Common myeloid progenitor, CD34-positive (primary cell): ENCODE data around the gene TAF11L6.
"Not testable (repeated sequence)": the region's sequence is repeated elsewhere in the genome, so short reads cannot be mapped to it uniquely, and the experiment has no call there.

Experiments
- CTCF ChIA-PET: fragments of 350-600 bp; sonication (Branson Sonifier 250); formaldehyde crosslinking; loops from one replicate; lab custom pipeline; 2021; ENCODE audit warnings: antibody characterized with exemption; lab: Charles Lee
- POLR2A ChIA-PET: fragments of 350-600 bp; sonication (Branson Sonifier 250); formaldehyde crosslinking; loops from one replicate; lab custom pipeline; 2021; ENCODE audit warnings: antibody characterized with exemption; lab: Charles Lee
- DNase-seq, 3 donors: peaks; one replicate each; pipeline versions ENCODE4 v3.0.0 to v3.0.0-alpha.2; 2013
- H3K27ac ChIP-seq, 2 experiments: 1 replicate in 1 of 2; 2 replicates in 1 of 2; pipeline ENCODE4 v1.7.0; 2013; ENCODE audit warnings: inconsistent platforms in 2 of 2, low read length in 2 of 2, mild to moderate bottlenecking in 2 of 2, low read depth in 1 of 2, moderate library complexity in 1 of 2; ENCODE audit not compliant: severe bottlenecking in 2 of 2, insufficient read depth in 1 of 2, poor library complexity in 1 of 2
- H3K27me3 ChIP-seq, 5 experiments: replicated peaks in 2 of 5; 1 replicate in 3 of 5; 2 replicates in 2 of 5; pipeline versions ENCODE4 v1.6.1 to v1.7.0; 2013; ENCODE audit warnings: low read length in 4 of 5, mild to moderate bottlenecking in 2 of 5, moderate library complexity in 2 of 5, inconsistent platforms in 1 of 5; ENCODE audit not compliant: insufficient read depth in 5 of 5, control insufficient read depth in 4 of 5
- H3K36me3 ChIP-seq, 4 experiments: 1 replicate in 2 of 4; 2 replicates in 2 of 4; pipeline versions ENCODE4 v1.6.1 to v1.7.0; 2013; ENCODE audit warnings: low read length in 3 of 4, control low read depth in 1 of 4, mild to moderate bottlenecking in 1 of 4; ENCODE audit not compliant: control insufficient read depth in 4 of 4, insufficient read depth in 4 of 4
- H3K4me1 ChIP-seq, 4 experiments: 1 replicate in 3 of 4; 2 replicates in 1 of 4; pipeline versions ENCODE4 v1.6.1 to v1.7.1; 2013; ENCODE audit warnings: low read length in 3 of 4, mild to moderate bottlenecking in 3 of 4, control low read depth in 1 of 4, inconsistent platforms in 1 of 4, moderate library complexity in 1 of 4; ENCODE audit not compliant: control insufficient read depth in 4 of 4, insufficient read depth in 4 of 4; ENCODE audit errors: control extremely low read depth in 1 of 4
- H3K4me3 ChIP-seq, 7 experiments: 1 replicate in 4 of 7; 2 replicates in 3 of 7; pipeline versions ENCODE4 v1.5.1 to v1.7.0; 2013; ENCODE audit warnings: mild to moderate bottlenecking in 7 of 7, low read length in 6 of 7, moderate library complexity in 6 of 7, inconsistent platforms in 2 of 7, low read depth in 2 of 7, control low read depth in 1 of 7; ENCODE audit not compliant: insufficient read depth in 4 of 7, control insufficient read depth in 1 of 7; ENCODE audit errors: extremely low read depth in 1 of 7
- H3K9me3 ChIP-seq, 5 experiments: 1 replicate in 4 of 5; 2 replicates in 1 of 5; pipeline versions ENCODE4 v1.6.1 to v1.7.1; 2013; ENCODE audit warnings: low read length in 4 of 5, mild to moderate bottlenecking in 2 of 5, inconsistent platforms in 1 of 5, low read depth in 1 of 5, moderate library complexity in 1 of 5; ENCODE audit not compliant: control insufficient read depth in 4 of 5, insufficient read depth in 2 of 5; ENCODE audit errors: control extremely low read depth in 1 of 5
- WGBS: methylation state at CpG from one replicate; pipeline ENCODE4 v1.1.5; 2013; ENCODE audit not compliant: insufficient coverage; 5-methylcytosine and 5-hydroxymethylcytosine counted together

The TAF11L6 gene

DNA sequence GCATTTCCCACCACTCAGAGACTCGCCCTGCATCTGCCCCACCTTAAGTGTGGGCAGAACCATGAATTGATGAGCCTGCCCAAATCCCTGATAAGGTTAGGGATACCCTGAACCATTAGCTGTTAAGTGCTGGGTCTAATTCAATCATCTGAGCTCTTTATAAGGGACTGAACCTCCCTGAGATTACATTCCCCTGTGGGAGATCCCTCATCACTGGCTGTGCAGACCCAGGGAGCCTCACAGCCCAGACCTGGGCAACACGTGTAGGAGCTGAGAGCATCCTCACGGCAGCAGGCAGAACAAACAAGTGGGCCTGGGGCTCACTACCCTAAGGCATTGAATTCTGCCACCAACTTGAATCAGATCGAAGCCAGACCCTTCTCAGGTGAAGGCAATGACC, 31.0 kb upstream of the TAF11L6 start:
- ChIA-PET POLR2A (no interaction called here), CTCF (no interaction called here)
- Histone ChIP-seq H3K36me3 (no peaks in the 10 kb centered on the region), H3K27me3 (no peaks in the 10 kb centered on the region), H3K4me3 (no peak overlapping the region), H3K4me1 (no peaks in the 10 kb centered on the region), H3K27ac (no peak overlapping the region), H3K9me3 (peaks cover 0 to 2% (median 0%) of the 10 kb centered on the region in 5 experiments)
- 100% methylated on average over 2 of the region's 4 CpGs for WGBS
- no peak for DNase-seq

DNA sequence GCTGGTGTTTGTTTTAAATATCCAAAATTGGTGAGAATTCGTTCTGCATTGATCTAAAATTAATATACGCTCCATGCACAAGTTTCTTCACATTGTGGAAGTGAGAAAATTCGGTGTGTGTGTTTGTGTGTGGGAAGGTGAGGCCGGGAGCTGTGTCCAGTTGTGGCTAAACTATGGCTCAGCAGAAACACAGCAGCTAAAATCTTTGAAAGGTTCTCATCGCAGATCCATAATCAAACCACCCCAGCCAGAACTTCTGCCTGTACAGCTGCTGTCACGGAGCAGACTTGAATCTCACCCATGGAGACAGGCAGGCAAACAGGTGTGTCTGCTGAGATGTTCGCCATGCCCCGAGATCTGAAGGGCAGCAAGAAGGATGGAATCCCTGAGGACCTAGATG, 30.5 kb upstream of the TAF11L6 start, which contains the start of gene TAF11L2:
Gene TAF11L2, plus strand, starts transcription at position 301 of the 400 bp plus-strand sequence.
- H3K4me3 ChIP-seq, CTCF ChIA-PET, H3K27ac ChIP-seq, H3K36me3 ChIP-seq, DNase-seq, POLR2A ChIA-PET, H3K27me3 ChIP-seq, H3K9me3 ChIP-seq, H3K4me1 ChIP-seq: not testable (repeated sequence)
- whole genome bisulfite sequencing = 100% methylated on average over 4 of the region's 8 CpGs

DNA sequence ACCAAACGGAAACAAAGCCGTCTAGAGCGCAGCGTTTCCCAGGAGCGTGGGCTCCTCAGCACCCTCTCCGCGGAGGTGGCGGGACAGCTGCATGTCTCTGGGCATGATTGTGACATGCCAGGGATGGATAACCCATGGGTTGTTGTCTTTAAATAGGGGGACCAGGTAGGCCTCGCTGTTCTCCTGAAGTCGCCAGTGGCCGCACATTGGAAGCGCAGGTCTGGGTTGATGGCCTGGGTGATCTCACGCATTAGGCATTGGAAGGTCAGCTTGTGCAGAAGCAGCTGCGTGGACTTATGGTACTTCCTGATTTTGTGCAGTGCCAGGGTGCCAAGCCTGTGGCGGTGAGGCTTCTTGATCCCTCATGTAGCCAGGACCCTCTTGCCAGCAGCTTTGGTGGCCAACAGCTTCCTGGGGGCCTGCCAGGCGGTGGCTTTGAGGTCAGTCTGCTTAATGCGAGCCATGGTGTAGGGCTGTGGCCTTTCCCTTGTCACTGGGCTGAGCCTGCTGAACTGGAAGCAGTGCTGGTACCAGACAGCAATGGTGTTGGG, 16.6 kb upstream of the TAF11L6 start:
- Histone ChIP-seq H3K4me3 (no peak overlapping the region), H3K36me3 (no peaks in the 10 kb centered on the region), H3K27me3 (no peaks in the 10 kb centered on the region), H3K9me3 (no peaks in the 10 kb centered on the region), H3K4me1 (no peaks in the 10 kb centered on the region), H3K27ac (no peak overlapping the region)
- ChIA-PET POLR2A (no interaction called here), CTCF (no interaction called here)
- WGBS = 97% methylated on average over 17 of the region's 17 CpGs
- DNase-seq = no peak

DNA sequence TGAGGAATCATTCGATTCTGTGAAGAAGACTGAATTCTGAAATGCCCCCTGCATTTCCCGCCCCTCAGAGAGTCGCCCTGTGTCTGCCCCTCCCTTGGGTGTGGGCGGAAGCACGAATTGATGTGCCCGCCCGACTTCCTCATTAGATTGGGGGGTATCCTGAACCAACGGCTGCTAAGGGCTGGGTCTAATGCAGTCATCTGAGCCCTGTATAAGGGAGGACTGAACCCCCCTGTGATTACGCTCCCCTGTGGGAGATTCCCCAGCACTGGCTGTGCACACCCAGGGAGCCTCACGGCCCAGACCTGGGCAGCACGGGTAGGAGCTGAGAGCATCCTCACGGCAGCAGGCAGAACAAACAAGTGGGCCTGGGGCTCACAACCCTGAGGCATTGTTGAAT, 10.9 kb upstream of the TAF11L6 start:
- H3K27ac ChIP-seq, H3K9me3 ChIP-seq, DNase-seq, CTCF ChIA-PET, H3K36me3 ChIP-seq, POLR2A ChIA-PET, H3K27me3 ChIP-seq, H3K4me1 ChIP-seq, H3K4me3 ChIP-seq: not testable (repeated sequence)
- WGBS = 88% methylated on average over 4 of the region's 12 CpGs

DNA sequence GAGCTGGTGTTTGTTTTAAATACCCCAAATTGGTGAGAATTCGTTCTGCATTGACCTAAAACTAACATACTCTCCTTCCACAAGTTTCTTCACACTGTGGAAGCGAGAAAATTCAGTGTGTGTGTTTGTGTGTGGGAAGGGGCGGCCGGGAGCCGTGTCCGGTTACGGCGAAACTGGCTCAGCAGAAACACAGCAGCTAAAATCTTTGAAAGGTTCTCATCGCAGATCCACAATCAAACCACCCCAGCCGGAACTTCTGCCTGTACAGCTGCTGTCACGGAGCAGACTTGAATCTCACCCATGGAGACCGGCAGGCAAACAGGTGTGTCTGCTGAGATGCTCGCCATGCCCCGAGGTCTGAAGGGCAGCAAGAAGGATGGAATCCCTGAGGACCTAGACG, 10.4 kb upstream of the TAF11L6 start, which contains the start of gene TAF11L3:
Gene TAF11L3, plus strand, starts transcription at position 301 of the 400 bp plus-strand sequence.
- H3K27ac ChIP-seq, H3K9me3 ChIP-seq, CTCF ChIA-PET, H3K27me3 ChIP-seq, H3K4me3 ChIP-seq, DNase-seq, POLR2A ChIA-PET, H3K36me3 ChIP-seq, H3K4me1 ChIP-seq: not testable (repeated sequence)
- WGBS = no CpG with 5 or more reads among the region's 15 CpGs

DNA sequence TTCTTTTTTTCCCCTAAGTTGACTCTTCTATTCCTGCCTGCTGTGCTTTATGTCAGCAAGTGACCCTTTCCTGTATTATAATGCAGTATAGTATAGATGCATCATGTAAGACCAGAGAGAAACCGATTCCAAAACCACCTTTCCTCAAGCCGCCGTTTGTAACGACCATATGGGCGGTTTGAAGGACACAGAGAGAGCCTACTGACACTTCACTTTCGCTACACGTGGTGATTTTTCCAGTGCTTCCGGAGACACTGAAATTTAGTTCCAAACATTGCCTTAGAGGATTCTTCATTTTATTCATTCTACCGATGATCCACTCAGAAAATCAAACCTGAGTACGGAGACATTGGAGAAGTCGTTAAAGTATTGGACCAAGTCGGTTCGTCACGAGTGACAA, 9.0 kb upstream of the TAF11L6 start:
- not testable (repeated sequence) for H3K4me3 ChIP-seq
- WGBS = 95% methylated on average over 7 of the region's 14 CpGs

DNA sequence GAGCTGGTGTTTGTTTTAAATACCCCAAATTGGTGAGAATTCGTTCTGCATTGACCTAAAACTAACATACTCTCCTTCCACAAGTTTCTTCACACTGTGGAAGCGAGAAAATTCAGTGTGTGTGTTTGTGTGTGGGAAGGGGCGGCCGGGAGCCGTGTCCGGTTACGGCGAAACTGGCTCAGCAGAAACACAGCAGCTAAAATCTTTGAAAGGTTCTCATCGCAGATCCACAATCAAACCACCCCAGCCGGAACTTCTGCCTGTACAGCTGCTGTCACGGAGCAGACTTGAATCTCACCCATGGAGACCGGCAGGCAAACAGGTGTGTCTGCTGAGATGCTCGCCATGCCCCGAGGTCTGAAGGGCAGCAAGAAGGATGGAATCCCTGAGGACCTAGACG, 7.0 kb upstream of the TAF11L6 start, which contains the start of gene TAF11L4:
Gene TAF11L4, plus strand, starts transcription at position 301 of the 400 bp plus-strand sequence.
- H3K27me3 ChIP-seq, CTCF ChIA-PET, POLR2A ChIA-PET, H3K9me3 ChIP-seq, H3K4me1 ChIP-seq, H3K36me3 ChIP-seq, H3K27ac ChIP-seq, H3K4me3 ChIP-seq, DNase-seq: not testable (repeated sequence)
- WGBS = no CpG with 5 or more reads among the region's 15 CpGs

More for the DNA sequence above, 9.0 kb upstream of the TAF11L6 start:
- CTCF ChIA-PET, H3K27me3 ChIP-seq, POLR2A ChIA-PET, H3K36me3 ChIP-seq, DNase-seq, H3K9me3 ChIP-seq, H3K4me1 ChIP-seq, H3K27ac ChIP-seq: not testable (repeated sequence)
